C4-2B (cell line): ENCODE results near the gene UFSP2.

Source experiments
- H3K27ac ChIP-seq: fragments of 450-650 bp; 2 replicates; pipeline ENCODE4 v1.5.1; 2017
- ZFX ChIP-seq: fragments of 450-650 bp; IDR thresholded peaks from 2 replicates; pipeline ENCODE4 v1.6.1; 2017
- TF ChIP-seq, protein P1 (sequence below): fragments of 450-650 bp; conservative IDR thresholded peaks from 2 replicates; pipeline ENCODE4 v1.5.1; 2017; ENCODE audit warnings: mild to moderate bottlenecking

Gene UFSP2

DNA sequence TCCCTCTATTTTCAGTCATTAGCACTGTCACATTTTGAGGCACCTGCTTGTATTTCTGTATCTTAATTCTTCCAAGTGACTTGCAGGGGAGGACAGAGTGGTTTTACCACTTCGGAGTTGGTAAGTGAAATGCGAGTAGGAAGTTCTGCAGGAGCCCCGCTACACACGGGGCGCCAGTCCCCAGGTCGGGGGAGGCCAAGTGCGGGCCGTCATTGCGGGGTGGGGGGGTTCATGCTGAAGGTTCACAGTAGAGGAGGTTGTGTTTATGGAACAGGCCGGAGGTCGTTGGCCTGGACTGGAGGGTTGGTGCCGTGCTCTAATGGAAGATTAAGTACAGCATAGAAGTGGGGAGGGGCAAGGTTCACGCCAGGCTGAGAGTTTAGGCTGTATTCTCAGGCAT, 74.1 kb downstream of the UFSP2 start:
- TF ChIP-seq, protein P1, sequence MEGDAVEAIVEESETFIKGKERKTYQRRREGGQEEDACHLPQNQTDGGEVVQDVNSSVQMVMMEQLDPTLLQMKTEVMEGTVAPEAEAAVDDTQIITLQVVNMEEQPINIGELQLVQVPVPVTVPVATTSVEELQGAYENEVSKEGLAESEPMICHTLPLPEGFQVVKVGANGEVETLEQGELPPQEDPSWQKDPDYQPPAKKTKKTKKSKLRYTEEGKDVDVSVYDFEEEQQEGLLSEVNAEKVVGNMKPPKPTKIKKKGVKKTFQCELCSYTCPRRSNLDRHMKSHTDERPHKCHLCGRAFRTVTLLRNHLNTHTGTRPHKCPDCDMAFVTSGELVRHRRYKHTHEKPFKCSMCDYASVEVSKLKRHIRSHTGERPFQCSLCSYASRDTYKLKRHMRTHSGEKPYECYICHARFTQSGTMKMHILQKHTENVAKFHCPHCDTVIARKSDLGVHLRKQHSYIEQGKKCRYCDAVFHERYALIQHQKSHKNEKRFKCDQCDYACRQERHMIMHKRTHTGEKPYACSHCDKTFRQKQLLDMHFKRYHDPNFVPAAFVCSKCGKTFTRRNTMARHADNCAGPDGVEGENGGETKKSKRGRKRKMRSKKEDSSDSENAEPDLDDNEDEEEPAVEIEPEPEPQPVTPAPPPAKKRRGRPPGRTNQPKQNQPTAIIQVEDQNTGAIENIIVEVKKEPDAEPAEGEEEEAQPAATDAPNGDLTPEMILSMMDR = no peak
- no peak for TF ChIP-seq ZFX
- no peak overlapping the region; the same call in 1 of the 2 replicates for H3K27ac ChIP-seq
